ENCODE data around the gene ZNF189. TPM values are rescaled to one million over a fixed set of nuclear protein-coding genes. Genes with fewer than 3 reads are reported as not detected.

Gene ZNF189
- total RNA-seq, 1 experiment from 2014 or later: 9.4 TPM

DNA sequence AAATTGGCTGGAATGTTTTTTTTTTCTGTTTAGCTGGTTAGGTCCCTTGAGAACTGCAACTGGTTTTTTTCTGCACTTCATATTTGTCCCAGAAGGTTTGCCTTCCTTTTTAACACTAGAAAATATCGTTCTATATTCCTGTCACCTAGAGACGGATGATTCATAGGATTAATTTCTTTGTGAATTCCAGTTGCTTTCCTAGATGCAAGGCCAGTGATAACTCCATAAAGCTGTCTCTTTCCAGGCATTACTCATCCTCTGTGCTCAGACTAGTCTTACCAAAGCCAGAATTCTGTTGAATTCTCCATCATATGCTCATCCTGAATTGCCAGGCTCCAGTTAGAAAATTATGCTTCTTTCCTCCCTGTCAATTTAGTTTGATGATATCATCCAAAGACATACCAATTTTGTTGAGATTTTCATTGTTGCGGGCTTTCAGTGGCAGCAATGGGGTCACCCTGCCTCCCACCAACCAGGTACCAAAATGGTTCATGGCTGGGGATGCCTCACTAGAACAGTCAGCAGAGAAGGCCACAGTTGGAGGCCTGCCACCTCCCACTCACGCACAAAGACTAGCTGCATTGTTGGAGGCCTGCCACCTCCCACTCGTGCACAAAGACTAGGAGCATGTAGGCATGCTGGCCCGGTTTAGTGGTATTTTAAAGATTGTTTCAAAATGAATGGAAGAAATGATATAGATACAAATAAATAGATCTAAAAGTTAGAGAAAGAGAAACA is 22.4 kb upstream of the ZNF189 start:
- Histone ChIP-seq H3K27ac (no peak overlapping the region), H3K36me3 (ENCODE audit: low read depth) (no peaks in the 10 kb centered on the region), H3K27me3 (ENCODE audit: insufficient read depth, low read depth) (no peaks in the 10 kb centered on the region), H4K20me1 (ENCODE audit: insufficient read depth) (no peaks in the 10 kb centered on the region), H3F3A (ENCODE audit: insufficient read depth, low read depth) (no peaks in the 10 kb centered on the region), H3K9me2 (ENCODE audit: insufficient read depth) (no peaks in the 10 kb centered on the region), H3K4me3 (peak overlapping the region; percentile 43; the same call in 1 of the 2 replicates), H3K9me3 (ENCODE audit: insufficient read depth, low read depth) (no peaks in the 10 kb centered on the region; the same call in 1 of the 2 replicates), H2AFZ (peak overlapping the region; percentile 74), H3K79me2 (ENCODE audit: low read depth) (no peaks in the 10 kb centered on the region), H3K4me2 (peak overlapping the region; percentile 64), H3K4me1 (replicated peaks; ENCODE audit: insufficient read depth) (no peaks in the 10 kb centered on the region)
- DNase-seq: no peak
- ChIA-PET CTCF (no interaction called here), POLR2A (ENCODE audit: unreplicated experiment) (no interaction called here)
- no TSS peak for BruUV-seq (replicated peaks)
- intact Hi-C loops (cut with micrococcal nuclease; ENCODE audit: unreplicated experiment): no loop called here
- no peak for TF ChIP-seq EZH2 (IDR thresholded peaks at IDR 0.05; ENCODE audit: low read depth)
- TF ChIP-seq, protein P1, sequence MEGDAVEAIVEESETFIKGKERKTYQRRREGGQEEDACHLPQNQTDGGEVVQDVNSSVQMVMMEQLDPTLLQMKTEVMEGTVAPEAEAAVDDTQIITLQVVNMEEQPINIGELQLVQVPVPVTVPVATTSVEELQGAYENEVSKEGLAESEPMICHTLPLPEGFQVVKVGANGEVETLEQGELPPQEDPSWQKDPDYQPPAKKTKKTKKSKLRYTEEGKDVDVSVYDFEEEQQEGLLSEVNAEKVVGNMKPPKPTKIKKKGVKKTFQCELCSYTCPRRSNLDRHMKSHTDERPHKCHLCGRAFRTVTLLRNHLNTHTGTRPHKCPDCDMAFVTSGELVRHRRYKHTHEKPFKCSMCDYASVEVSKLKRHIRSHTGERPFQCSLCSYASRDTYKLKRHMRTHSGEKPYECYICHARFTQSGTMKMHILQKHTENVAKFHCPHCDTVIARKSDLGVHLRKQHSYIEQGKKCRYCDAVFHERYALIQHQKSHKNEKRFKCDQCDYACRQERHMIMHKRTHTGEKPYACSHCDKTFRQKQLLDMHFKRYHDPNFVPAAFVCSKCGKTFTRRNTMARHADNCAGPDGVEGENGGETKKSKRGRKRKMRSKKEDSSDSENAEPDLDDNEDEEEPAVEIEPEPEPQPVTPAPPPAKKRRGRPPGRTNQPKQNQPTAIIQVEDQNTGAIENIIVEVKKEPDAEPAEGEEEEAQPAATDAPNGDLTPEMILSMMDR (conservative IDR thresholded peaks at IDR 0.05): no peak

DNA sequence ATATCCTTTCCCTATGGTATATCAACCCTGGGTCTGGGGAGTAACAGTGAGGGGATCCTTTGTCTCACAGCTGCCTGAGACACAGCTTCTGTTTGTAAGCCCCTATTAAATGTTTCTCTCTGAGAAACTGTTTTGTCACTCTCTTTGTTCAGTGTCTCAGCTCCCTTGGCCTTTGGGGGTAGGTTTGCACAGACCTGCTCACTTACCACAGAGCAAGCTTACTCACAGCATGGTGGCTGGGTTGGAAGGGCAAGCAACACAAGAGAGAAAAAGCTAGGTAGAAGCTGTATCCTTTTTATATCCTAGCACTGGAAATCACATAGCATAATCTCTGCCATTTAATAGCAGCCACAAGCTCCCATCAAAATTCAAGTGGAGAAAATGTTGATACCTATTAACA is 18.4 kb upstream of the ZNF189 start:
- DNase-seq: no peak
- Histone ChIP-seq H3K36me3 (ENCODE audit: low read depth) (no peaks in the 10 kb centered on the region), H2AFZ (no peak overlapping the region), H3F3A (ENCODE audit: insufficient read depth, low read depth) (no peaks in the 10 kb centered on the region), H3K4me3 (no peak overlapping the region), H3K27me3 (ENCODE audit: insufficient read depth, low read depth) (no peaks in the 10 kb centered on the region), H3K9me2 (ENCODE audit: insufficient read depth) (no peaks in the 10 kb centered on the region), H3K4me1 (replicated peaks; ENCODE audit: insufficient read depth) (no peaks in the 10 kb centered on the region), H4K20me1 (ENCODE audit: insufficient read depth) (no peaks in the 10 kb centered on the region), H3K9me3 (ENCODE audit: insufficient read depth, low read depth) (no peaks in the 10 kb centered on the region), H3K4me2 (no peak overlapping the region), H3K79me2 (ENCODE audit: low read depth) (no peaks in the 10 kb centered on the region), H3K27ac (no peak overlapping the region)
- no TSS peak for BruUV-seq (replicated peaks)
- ChIA-PET CTCF (no interaction called here), POLR2A (ENCODE audit: unreplicated experiment) (no interaction called here)
- intact Hi-C loops (cut with micrococcal nuclease; ENCODE audit: unreplicated experiment): no loop called here
- no peak for TF ChIP-seq EZH2 (IDR thresholded peaks at IDR 0.05; ENCODE audit: low read depth)
- TF ChIP-seq, protein P1 (conservative IDR thresholded peaks at IDR 0.05): no peak

DNA sequence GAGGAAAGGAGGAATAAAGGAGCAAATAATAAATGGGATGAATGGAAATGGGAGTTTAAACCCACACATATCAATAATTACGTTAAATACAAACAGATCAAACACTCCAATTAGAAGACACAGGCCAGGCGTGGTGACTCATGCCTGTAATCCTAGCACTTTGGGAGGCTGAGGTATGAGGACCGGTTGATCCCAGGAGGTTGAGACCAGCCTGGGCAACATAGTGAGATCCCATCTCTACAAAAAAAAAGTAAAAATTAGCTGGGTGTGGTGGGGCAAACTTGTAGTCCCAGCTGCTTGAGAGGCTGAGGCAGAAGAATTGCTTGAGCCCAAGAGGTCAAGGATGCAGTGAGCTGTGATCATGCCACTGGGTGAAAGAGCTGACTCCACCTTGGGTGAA is 17.5 kb upstream of the ZNF189 start:
- no peak overlapping the region for H3K27ac ChIP-seq
- no peaks in the 10 kb centered on the region for H3K27me3 ChIP-seq (ENCODE audit: insufficient read depth, low read depth)

More for the DNA sequence above, 17.5 kb upstream of the ZNF189 start:
- TF ChIP-seq EZH2 (IDR thresholded peaks at IDR 0.05; ENCODE audit: low read depth): no peak
- TF ChIP-seq, protein P1 (conservative IDR thresholded peaks at IDR 0.05): no peak
- CTCF ChIA-PET: no interaction called here
- Histone ChIP-seq H3F3A (ENCODE audit: insufficient read depth, low read depth) (no peaks in the 10 kb centered on the region), H3K79me2 (ENCODE audit: low read depth) (no peaks in the 10 kb centered on the region), H3K36me3 (ENCODE audit: low read depth) (no peaks in the 10 kb centered on the region), H3K9me3 (ENCODE audit: insufficient read depth, low read depth) (peaks cover 4% of the 10 kb centered on the region; the same call in 1 of the 2 replicates), H3K9me2 (ENCODE audit: insufficient read depth) (no peaks in the 10 kb centered on the region), H3K4me3 (no peak overlapping the region), H3K4me2 (no peak overlapping the region), H4K20me1 (ENCODE audit: insufficient read depth) (no peaks in the 10 kb centered on the region), H3K4me1 (replicated peaks; ENCODE audit: insufficient read depth) (no peaks in the 10 kb centered on the region), H2AFZ (no peak overlapping the region)
- BruUV-seq (replicated peaks): no TSS peak
- intact Hi-C loops (cut with micrococcal nuclease; ENCODE audit: unreplicated experiment): no loop called here
- POLR2A ChIA-PET (ENCODE audit: unreplicated experiment): no interaction called here
- no peak for DNase-seq

Data from PC-9 (cell line).